Psoas muscle (tissue), 8 donors: ENCODE data around the gene SPATA45. TPM values are rescaled to one million over a fixed set of nuclear protein-coding genes. Genes with fewer than 3 reads are reported as not detected.
A peak's percentile ranks its signal among the peaks of the same experiment; 100 is the strongest.

Experiments
- ATAC-seq, 4 donors: fragments of 200-7000 bp; cut with Tn5 transposase; one replicate each; pipeline ENCODE4 v1.9.1; 2020; ENCODE audit warnings: moderate library complexity in 3 of 4, mild to moderate bottlenecking in 2 of 4
- DNase-seq, 2 donors: peaks; one replicate each; pipeline ENCODE4 v3.0.0-alpha.2; 2020
- H3K27ac ChIP-seq: fragments of 200-600 bp; one replicate; pipeline ENCODE4 v1.8.0; 2022
- H3K27me3 ChIP-seq, 3 donors: fragments of 200-600 bp in 1 of 3; one replicate each; pipeline versions ENCODE4 v1.6.1 to v1.8.0; 2013 to 2022; ENCODE audit warnings: low read length in 2 of 3, mild to moderate bottlenecking in 2 of 3, moderate library complexity in 1 of 3; ENCODE audit not compliant: insufficient read depth in 3 of 3
- H3K36me3 ChIP-seq, 2 donors: fragments of 200-600 bp in 1 of 2; one replicate each; pipeline versions ENCODE4 v1.6.1 to v1.8.0; 2013 to 2022; ENCODE audit warnings: low read depth in 1 of 2, mild to moderate bottlenecking in 1 of 2, moderate library complexity in 1 of 2; ENCODE audit not compliant: insufficient read depth in 1 of 2
- H3K4me1 ChIP-seq: fragments of 200-600 bp; one replicate; pipeline ENCODE4 v1.8.0; 2022
- H3K4me3 ChIP-seq: fragments of 200-600 bp; one replicate; pipeline ENCODE4 v1.8.0; 2022; ENCODE audit warnings: mild to moderate bottlenecking
- H3K9me3 ChIP-seq: fragments of 200-600 bp; one replicate; pipeline ENCODE4 v1.8.0; 2022
- CTCF ChIP-seq: fragments of 200-600 bp; IDR thresholded peaks from one replicate; pipeline ENCODE4 v1.8.0; 2022; ENCODE audit warnings: antibody characterized with exemption
- WGBS, 3 donors: extraction: QIAGEN DNeasy Blood & Tissue Kit; methylation state at CpG; one replicate each; pipeline versions ENCODE4 v1.1.6 to v1.1.7; 2013; 5-methylcytosine and 5-hydroxymethylcytosine counted together
- intact Hi-C, 2 donors: fragments of 100-400 bp; cut with DNase I; formaldehyde crosslinking; loops; one replicate each; pipeline versions ENCODE4 v1.11.0 to v1.14.2; 2022
- polyA plus RNA-seq, 3 donors: library from polyadenylated mRNA; stranded (reverse); fragments of 200-250 nt; gene quantifications; one replicate each; pipeline ENCODE4 v1.2.3, GENCODE V29; 2013
- total RNA-seq, 4 donors: library from RNA; stranded (reverse); fragmentation: NEBNext Ultra II Directional in 2 of 4; extraction: Animal tissue kit (Norgen Biotek cat#: 25700) in 2 of 4; gene quantifications; one replicate each; pipeline versions ENCODE4 v1.2.1 to v1.2.4, GENCODE V29; 2021 to 2023
- donor health status: healthy with polysubstance abuse.
- donor health status: DM: no; HTN: no; CAD: no; lungs with moderate emphysema.
- donor health status: Bipolar disorder and iron deficiency.
- donor health status: healthy.
- donor health status: DM: yes; HTN: yes; CAD: no.
- donor health status: DM: no; HTN: no; CAD: no.
- donor health status: DM: no; HTN: no; CAD: no.
- donor health status: DM: yes; HTN: yes; CAD: no.

SPATA45 gene
- total and polyA plus RNA-seq, 7 donors = not detected

GRCh38 chr1:212814537-212815334, 32.7 kb downstream of the SPATA45 start:
- ATAC-seq (peak in 1 of 4 donors; percentile 56), DNase-seq (no peak)
- no peak overlapping the region for H3K4me3 ChIP-seq
- H3K36me3 ChIP-seq = peaks cover 6 to 41% of the 10 kb centered on the region in 2 donors
- no peaks in the 10 kb centered on the region for H3K27me3 ChIP-seq
- 44 to 57% (median 49%) methylated on average over 5 of the region's 5 CpGs for WGBS, 3 donors
- no peaks in the 10 kb centered on the region for H3K4me1 ChIP-seq
- intact Hi-C loops = loop anchor here (2.0 to 5.0 kb wide), 2 partner anchors 180 to 183 kb away; no protein-coding TSS in a partner anchor
- TF ChIP-seq CTCF = peak; percentile 43
- H3K9me3 ChIP-seq = no peaks in the 10 kb centered on the region
- no peak overlapping the region for H3K27ac ChIP-seq

DNA sequence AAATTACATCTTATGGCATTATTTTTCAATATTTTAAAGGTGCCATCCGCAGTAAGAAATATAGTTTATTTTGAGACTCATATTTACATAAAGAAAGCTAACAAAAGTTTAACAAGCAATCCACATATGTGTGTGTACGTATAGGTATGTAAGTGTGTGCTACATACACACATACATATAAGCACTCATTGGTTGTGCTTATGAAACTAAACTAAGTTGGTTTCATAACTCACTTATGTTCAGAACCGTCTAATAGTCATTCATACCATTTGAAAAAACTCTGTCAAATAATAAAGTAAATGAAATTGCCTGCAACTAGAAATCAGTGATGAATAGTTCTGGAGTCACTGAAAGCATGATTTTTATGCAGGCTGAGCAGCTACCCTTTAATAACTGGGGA, 41.7 kb downstream of the SPATA45 start:
- DNase-seq = no peak
- Histone ChIP-seq H3K4me1 (no peaks in the 10 kb centered on the region), H3K4me3 (no peak overlapping the region), H3K9me3 (no peaks in the 10 kb centered on the region), H3K36me3 (peaks cover 0 to 93% of the 10 kb centered on the region in 2 donors), H3K27me3 (no peaks in the 10 kb centered on the region), H3K27ac (no peak overlapping the region)
- intact Hi-C loops = no loop called here
- 86 to 92% (median 87%) methylated on average over 3 of the region's 3 CpGs for WGBS, 3 donors
- no peak for ATAC-seq
- no peak for TF ChIP-seq CTCF

- no peaks in the 10 kb centered on the region for H3K27me3 ChIP-seq
- H3K36me3 ChIP-seq = peaks cover 3 to 80% of the 10 kb centered on the region in 2 donors
- intact Hi-C loops = loop anchor here (2.0 to 5.0 kb wide), 2 partner anchors 41 to 205 kb away; no protein-coding TSS in a partner anchor
- H3K9me3 ChIP-seq = no peaks in the 10 kb centered on the region
- no peak for ATAC-seq
- TF ChIP-seq CTCF = no peak
- no peak for DNase-seq
- 73 to 87% (median 75%) methylated on average over 3 of the region's 3 CpGs for WGBS, 3 donors
- H3K4me3 ChIP-seq = no peak overlapping the region
- H3K27ac ChIP-seq = no peak overlapping the region
- H3K4me1 ChIP-seq = no peaks in the 10 kb centered on the region
Measured at GRCh38 chr1:212797681-212798080, 49.8 kb downstream of the SPATA45 start.

- Histone ChIP-seq H3K4me1 (peaks cover 6% of the 10 kb centered on the region), H3K36me3 (peaks cover 3 to 50% of the 10 kb centered on the region in 2 donors), H3K27ac (no peak overlapping the region), H3K9me3 (no peaks in the 10 kb centered on the region), H3K27me3 (no peaks in the 10 kb centered on the region), H3K4me3 (no peak overlapping the region)
- no peak for DNase-seq
- WGBS, 3 donors = 82 to 100% (median 96%) methylated on average over 1 of the region's 1 CpG
- no peak for TF ChIP-seq CTCF
- no peak for ATAC-seq
- intact Hi-C loops = loop anchor here in 1 of 2 donors (5.0 kb wide), 1 partner anchor 208 kb away; no protein-coding TSS in a partner anchor
Measured at GRCh38 chr1:212794561-212795014, 52.9 kb downstream of the SPATA45 start.
